ENCODE data around the gene ORAI3. TPM values are rescaled to one million over a fixed set of nuclear protein-coding genes. Genes with fewer than 3 reads are reported as not detected.

Gene ORAI3
- total and polyA plus RNA-seq, 2 of the 13 experiments (the other 11 are each of a cell fraction or from before 2014, with no cell fraction given), result 11.4 to 32.0 TPM

DNA sequence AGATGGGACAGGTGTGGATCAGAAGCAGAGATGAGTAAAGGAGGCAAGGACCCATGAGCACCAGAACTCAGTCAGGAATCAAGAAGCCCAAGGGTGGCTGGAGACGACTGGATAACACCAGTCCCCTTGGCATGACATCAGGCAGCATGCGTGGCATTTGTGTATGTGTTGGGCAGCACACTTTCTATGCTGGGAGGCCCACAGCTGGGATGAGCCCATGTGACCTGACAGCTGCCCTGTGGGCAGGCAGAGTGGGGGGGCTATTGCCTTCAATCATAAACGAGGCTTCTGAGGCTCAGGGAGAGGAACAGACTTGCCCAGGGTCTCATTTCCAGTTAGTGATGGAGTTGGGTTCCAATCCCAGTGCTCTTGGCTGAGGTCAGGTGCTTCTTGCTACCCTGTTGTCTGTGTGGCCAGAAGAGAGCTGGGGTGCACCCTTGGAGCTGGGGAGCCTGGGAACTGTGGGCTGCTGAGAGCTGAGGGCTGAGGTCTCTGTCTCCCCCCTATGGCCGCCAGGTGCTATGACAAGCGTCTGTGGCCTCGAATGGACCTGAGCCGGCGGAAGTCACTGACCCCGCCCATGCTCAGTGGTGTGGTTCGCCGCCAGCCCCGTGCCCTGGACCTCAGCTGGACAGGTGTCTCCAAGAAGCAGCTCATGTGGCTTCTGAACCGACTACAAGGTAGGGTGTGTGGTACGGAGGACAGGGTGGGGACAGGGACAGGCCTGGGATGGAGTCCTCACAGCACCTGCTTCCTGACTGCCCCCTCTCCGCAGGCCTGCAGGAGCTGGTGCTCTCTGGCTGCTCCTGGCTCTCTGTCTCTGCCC lies 7.1 kb upstream of the ORAI3 start (continued):
- TF ChIP-seq ZNF777 (CRISPR knock-in tag; IDR thresholded peaks at IDR 0.05), result no peak
- no peak for TF ChIP-seq SYNCRIP (IDR thresholded peaks at IDR 0.05; ENCODE audit: insufficient read depth, low read depth, low read length)
- no peak for TF ChIP-seq SRSF1 (optimal IDR thresholded peaks at IDR 0.05; ENCODE audit: low read depth, low read length)
- no peak for TF ChIP-seq CREM (IDR thresholded peaks at IDR 0.05)
- no peak for TF ChIP-seq CREM (CRISPR knock-in tag; IDR thresholded peaks at IDR 0.05)
- peak; percentile 87; the same call in 1 of the 2 replicates for TF ChIP-seq SSRP1 (CRISPR knock-in tag; IDR thresholded peaks at IDR 0.05)
- no peak for TF ChIP-seq MAFK (conservative IDR thresholded peaks at IDR 0.05 in 1 of 2, IDR thresholded peaks at IDR 0.05 in 1 of 2; ENCODE audit: low read length in 2 of 2)
- TF ChIP-seq, protein P1, sequence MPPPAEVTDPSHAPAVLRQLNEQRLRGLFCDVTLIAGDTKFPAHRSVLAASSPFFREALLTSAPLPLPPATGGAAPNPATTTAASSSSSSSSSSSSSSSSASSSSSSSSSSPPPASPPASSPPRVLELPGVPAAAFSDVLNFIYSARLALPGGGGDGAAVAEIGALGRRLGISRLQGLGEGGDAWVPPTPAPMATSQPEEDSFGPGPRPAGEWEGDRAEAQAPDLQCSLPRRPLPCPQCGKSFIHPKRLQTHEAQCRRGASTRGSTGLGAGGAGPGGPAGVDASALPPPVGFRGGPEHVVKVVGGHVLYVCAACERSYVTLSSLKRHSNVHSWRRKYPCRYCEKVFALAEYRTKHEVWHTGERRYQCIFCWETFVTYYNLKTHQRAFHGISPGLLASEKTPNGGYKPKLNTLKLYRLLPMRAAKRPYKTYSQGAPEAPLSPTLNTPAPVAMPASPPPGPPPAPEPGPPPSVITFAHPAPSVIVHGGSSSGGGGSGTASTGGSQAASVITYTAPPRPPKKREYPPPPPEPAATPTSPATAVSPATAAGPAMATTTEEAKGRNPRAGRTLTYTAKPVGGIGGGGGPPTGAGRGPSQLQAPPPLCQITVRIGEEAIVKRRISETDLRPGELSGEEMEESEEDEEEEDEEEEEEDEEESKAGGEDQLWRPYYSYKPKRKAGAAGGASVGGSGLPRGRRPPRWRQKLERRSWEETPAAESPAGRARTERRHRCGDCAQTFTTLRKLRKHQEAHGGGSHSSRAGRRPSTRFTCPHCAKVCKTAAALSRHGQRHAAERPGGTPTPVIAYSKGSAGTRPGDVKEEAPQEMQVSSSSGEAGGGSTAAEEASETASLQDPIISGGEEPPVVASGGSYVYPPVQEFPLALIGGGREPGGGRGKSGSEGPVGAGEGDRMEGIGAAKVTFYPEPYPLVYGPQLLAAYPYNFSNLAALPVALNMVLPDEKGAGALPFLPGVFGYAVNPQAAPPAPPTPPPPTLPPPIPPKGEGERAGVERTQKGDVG (CRISPR knock-in tag; IDR thresholded peaks at IDR 0.05; ENCODE audit: borderline replicate concordance), result no peak
- 0 out of 2 replicates have a peak, but pooled peaks have one; percentile 17 for TF ChIP-seq ZNF792 (CRISPR knock-in tag; IDR thresholded peaks at IDR 0.05)
- peak; percentile 55; the same call in 1 of the 2 replicates for TF ChIP-seq ARNTL (CRISPR knock-in tag; IDR thresholded peaks at IDR 0.05)
- TF ChIP-seq, protein P2, sequence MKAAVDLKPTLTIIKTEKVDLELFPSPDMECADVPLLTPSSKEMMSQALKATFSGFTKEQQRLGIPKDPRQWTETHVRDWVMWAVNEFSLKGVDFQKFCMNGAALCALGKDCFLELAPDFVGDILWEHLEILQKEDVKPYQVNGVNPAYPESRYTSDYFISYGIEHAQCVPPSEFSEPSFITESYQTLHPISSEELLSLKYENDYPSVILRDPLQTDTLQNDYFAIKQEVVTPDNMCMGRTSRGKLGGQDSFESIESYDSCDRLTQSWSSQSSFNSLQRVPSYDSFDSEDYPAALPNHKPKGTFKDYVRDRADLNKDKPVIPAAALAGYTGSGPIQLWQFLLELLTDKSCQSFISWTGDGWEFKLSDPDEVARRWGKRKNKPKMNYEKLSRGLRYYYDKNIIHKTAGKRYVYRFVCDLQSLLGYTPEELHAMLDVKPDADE (CRISPR knock-in tag; IDR thresholded peaks at IDR 0.05), result no peak
- TF ChIP-seq, protein P3, sequence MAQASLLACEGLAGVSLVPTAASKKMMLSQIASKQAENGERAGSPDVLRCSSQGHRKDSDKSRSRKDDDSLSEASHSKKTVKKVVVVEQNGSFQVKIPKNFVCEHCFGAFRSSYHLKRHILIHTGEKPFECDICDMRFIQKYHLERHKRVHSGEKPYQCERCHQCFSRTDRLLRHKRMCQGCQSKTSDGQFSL (CRISPR knock-in tag; IDR thresholded peaks at IDR 0.05), result peak; percentile 95
- peak; percentile 75 for TF ChIP-seq ETV5 (CRISPR knock-in tag; IDR thresholded peaks at IDR 0.05; ENCODE audit: borderline replicate concordance)
- TF ChIP-seq ZNF891 (CRISPR knock-in tag; IDR thresholded peaks at IDR 0.05), result peak; percentile 20
- no peak for TF ChIP-seq ZNF619 (CRISPR knock-in tag; IDR thresholded peaks at IDR 0.05)
- 0 out of 2 replicates have a peak, but pooled peaks have one; percentile 59 for TF ChIP-seq PAX8 (CRISPR knock-in tag; IDR thresholded peaks at IDR 0.05; ENCODE audit: borderline replicate concordance)
- TF ChIP-seq MXI1 (IDR thresholded peaks at IDR 0.05; ENCODE audit: borderline replicate concordance, low read depth, low read length), result peak; percentile 73; the same call in 1 of the 3 replicates
- TF ChIP-seq MXD4 (CRISPR knock-in tag; IDR thresholded peaks at IDR 0.05), result peak; percentile 55; the same call in 1 of the 2 replicates
- TF ChIP-seq, protein P4, sequence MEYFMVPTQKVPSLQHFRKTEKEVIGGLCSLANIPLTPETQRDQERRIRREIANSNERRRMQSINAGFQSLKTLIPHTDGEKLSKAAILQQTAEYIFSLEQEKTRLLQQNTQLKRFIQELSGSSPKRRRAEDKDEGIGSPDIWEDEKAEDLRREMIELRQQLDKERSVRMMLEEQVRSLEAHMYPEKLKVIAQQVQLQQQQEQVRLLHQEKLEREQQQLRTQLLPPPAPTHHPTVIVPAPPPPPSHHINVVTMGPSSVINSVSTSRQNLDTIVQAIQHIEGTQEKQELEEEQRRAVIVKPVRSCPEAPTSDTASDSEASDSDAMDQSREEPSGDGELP (IDR thresholded peaks at IDR 0.05; ENCODE audit: borderline replicate concordance, low read depth), result peak; percentile 26
- TF ChIP-seq ZNF644 (CRISPR knock-in tag; IDR thresholded peaks at IDR 0.05; ENCODE audit: low read depth), result no peak
- TF ChIP-seq, protein P5, sequence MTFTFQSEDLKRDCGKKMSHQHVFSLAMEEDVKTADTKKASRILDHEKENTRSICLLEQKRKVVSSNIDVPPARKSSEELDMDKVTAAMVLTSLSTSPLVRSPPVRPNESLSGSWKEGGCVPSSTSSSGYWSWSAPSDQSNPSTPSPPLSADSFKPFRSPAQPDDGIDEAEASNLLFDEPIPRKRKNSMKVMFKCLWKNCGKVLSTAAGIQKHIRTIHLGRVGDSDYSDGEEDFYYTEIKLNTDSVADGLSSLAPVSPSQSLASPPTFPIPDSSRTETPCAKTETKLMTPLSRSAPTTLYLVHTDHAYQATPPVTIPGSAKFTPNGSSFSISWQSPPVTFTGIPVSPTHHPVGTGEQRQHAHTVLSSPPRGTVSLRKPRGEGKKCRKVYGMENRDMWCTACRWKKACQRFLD (CRISPR knock-in tag; IDR thresholded peaks at IDR 0.05; ENCODE audit: borderline replicate concordance), result no peak
- TF ChIP-seq RORA (CRISPR knock-in tag; IDR thresholded peaks at IDR 0.05), result no peak
- no peak for TF ChIP-seq BORCS8-MEF2B (CRISPR knock-in tag; IDR thresholded peaks at IDR 0.05)
- TF ChIP-seq GATAD1 (CRISPR knock-in tag; IDR thresholded peaks at IDR 0.05), result peak; percentile 69
